A673 (cell line): ENCODE results near the gene RELN.

Source experiments
- EZH2 ChIP-seq: fragments of 200-600 bp; sonication (generic); IDR thresholded peaks from 2 replicates; pipeline ENCODE4 v1.6.1; 2017; ENCODE audit warnings: borderline replicate concordance, low read depth, mild to moderate bottlenecking, mixed read lengths, antibody characterized with exemption, low read length; ENCODE audit not compliant: poor library complexity, severe bottlenecking
- TF ChIP-seq, protein P1 (sequence below): fragments of 300-800, 200-600 bp; sonication (generic); conservative IDR thresholded peaks from 2 replicates; pipeline ENCODE4 v1.5.1; 2017; ENCODE audit warnings: low read depth, mild to moderate bottlenecking, antibody characterized with exemption, low read length, moderate library complexity, mixed read lengths

- TF ChIP-seq, protein P1, sequence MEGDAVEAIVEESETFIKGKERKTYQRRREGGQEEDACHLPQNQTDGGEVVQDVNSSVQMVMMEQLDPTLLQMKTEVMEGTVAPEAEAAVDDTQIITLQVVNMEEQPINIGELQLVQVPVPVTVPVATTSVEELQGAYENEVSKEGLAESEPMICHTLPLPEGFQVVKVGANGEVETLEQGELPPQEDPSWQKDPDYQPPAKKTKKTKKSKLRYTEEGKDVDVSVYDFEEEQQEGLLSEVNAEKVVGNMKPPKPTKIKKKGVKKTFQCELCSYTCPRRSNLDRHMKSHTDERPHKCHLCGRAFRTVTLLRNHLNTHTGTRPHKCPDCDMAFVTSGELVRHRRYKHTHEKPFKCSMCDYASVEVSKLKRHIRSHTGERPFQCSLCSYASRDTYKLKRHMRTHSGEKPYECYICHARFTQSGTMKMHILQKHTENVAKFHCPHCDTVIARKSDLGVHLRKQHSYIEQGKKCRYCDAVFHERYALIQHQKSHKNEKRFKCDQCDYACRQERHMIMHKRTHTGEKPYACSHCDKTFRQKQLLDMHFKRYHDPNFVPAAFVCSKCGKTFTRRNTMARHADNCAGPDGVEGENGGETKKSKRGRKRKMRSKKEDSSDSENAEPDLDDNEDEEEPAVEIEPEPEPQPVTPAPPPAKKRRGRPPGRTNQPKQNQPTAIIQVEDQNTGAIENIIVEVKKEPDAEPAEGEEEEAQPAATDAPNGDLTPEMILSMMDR: no peak
- no peak for TF ChIP-seq EZH2
These were observed 6.1 kb upstream of the RELN start for GRCh38 chr7:103995554-103995953.
